ENCODE results near the gene PARPBP. TPM values are rescaled to one million over a fixed set of nuclear protein-coding genes. Genes with fewer than 3 reads are reported as not detected.

The PARPBP gene
- total and polyA plus RNA-seq, 10 donors, result 2.9 to 7.7 (median 5.1) TPM

- no peaks in the 10 kb centered on the region for H3K36me3 ChIP-seq
- whole genome bisulfite sequencing, 5 donors, result 90 to 95% (median 91%) methylated on average over 5 of the region's 5 CpGs
- TF ChIP-seq POLR2AphosphoS5 (IDR thresholded peaks at IDR 0.05) (no peak), CTCF (IDR thresholded peaks at IDR 0.05 in 8 of 11, conservative IDR thresholded peaks at IDR 0.05 in 3 of 11) (no peak), POLR2A (IDR thresholded peaks at IDR 0.05) (no peak)
- DNase-seq, result no peak
- H3K27me3 ChIP-seq (replicated peaks in 1 of 7), result no peaks in the 10 kb centered on the region
- no peak overlapping the region for H3K4me3 ChIP-seq
- intact Hi-C loops (cut with DNase I; ENCODE audit: low total_unique reads), result no loop called here
- no peak overlapping the region for H3K27ac ChIP-seq
- H3K4me1 ChIP-seq, result no peaks in the 10 kb centered on the region
- no peaks in the 10 kb centered on the region for H3K9me3 ChIP-seq
Measured at GRCh38 chr12:102215992-102216691, 96.2 kb downstream of the PARPBP start.

GRCh38 chr12:102220736-102221135 is 100.8 kb downstream of the PARPBP start:
- Histone ChIP-seq H3K9me3 (no peaks in the 10 kb centered on the region), H3K36me3 (no peaks in the 10 kb centered on the region), H3K27ac (no peak overlapping the region), H3K27me3 (replicated peaks in 1 of 7) (no peaks in the 10 kb centered on the region), H3K4me3 (no peak overlapping the region), H3K4me1 (no peaks in the 10 kb centered on the region)
- TF ChIP-seq POLR2A (IDR thresholded peaks at IDR 0.05) (no peak), POLR2AphosphoS5 (IDR thresholded peaks at IDR 0.05) (no peak), CTCF (IDR thresholded peaks at IDR 0.05 in 8 of 11, conservative IDR thresholded peaks at IDR 0.05 in 3 of 11) (no peak)
- DNase-seq, result no peak
- intact Hi-C loops (cut with DNase I; ENCODE audit: low total_unique reads), result no loop called here

GRCh38 chr12:102227954-102228353 is 108.0 kb downstream of the PARPBP start:
- H3K27ac ChIP-seq, result no peak overlapping the region
- no peaks in the 10 kb centered on the region for H3K36me3 ChIP-seq
- no peak overlapping the region for H3K4me3 ChIP-seq
- no peaks in the 10 kb centered on the region for H3K27me3 ChIP-seq (replicated peaks in 1 of 7)
- no peak for DNase-seq
- TF ChIP-seq POLR2A (IDR thresholded peaks at IDR 0.05), result no peak
- TF ChIP-seq CTCF (IDR thresholded peaks at IDR 0.05 in 8 of 11, conservative IDR thresholded peaks at IDR 0.05 in 3 of 11), result no peak
- TF ChIP-seq POLR2AphosphoS5 (IDR thresholded peaks at IDR 0.05), result no peak
- H3K9me3 ChIP-seq, result no peaks in the 10 kb centered on the region
- intact Hi-C loops (cut with DNase I; ENCODE audit: low total_unique reads), result no loop called here
- WGBS, 5 donors, result 85 to 95% (median 86%) methylated on average over 5 of the region's 5 CpGs
- H3K4me1 ChIP-seq, result no peaks in the 10 kb centered on the region

GRCh38 chr12:102232036-102232435 is 112.1 kb downstream of the PARPBP start:
- Histone ChIP-seq H3K27me3 (replicated peaks in 1 of 7) (no peaks in the 10 kb centered on the region), H3K36me3 (no peaks in the 10 kb centered on the region), H3K4me1 (no peaks in the 10 kb centered on the region), H3K27ac (no peak overlapping the region), H3K9me3 (no peaks in the 10 kb centered on the region), H3K4me3 (no peak overlapping the region)
- no peak for TF ChIP-seq POLR2A (IDR thresholded peaks at IDR 0.05)
- TF ChIP-seq CTCF (IDR thresholded peaks at IDR 0.05 in 8 of 11, conservative IDR thresholded peaks at IDR 0.05 in 3 of 11), result no peak
- TF ChIP-seq POLR2AphosphoS5 (IDR thresholded peaks at IDR 0.05), result no peak
- intact Hi-C loops (cut with DNase I; ENCODE audit: low total_unique reads), result no loop called here
- DNase-seq, result no peak
